ENCODE results near the gene TNNI3K. TPM values are rescaled to one million over a fixed set of nuclear protein-coding genes. Genes with fewer than 3 reads are reported as not detected.

TNNI3K gene
- total and polyA plus RNA-seq, 10 of the 15 experiments (the other 5 are each of a cell fraction or from before 2014, with no cell fraction given) = 0.14 to 1.6 (median 0.44) TPM; not detected in 4

- in situ Hi-C loops (cut with MboI) = no loop called here
- no peaks in the 10 kb centered on the region for H3K4me1 ChIP-seq (ENCODE audit: control insufficient read depth, insufficient read depth, low read length)
These were observed 246.4 kb downstream of the TNNI3K start for GRCh38 chr1:74481607-74482006.

More at GRCh38 chr1:74481607-74482006, 246.4 kb downstream of the TNNI3K start:
- Histone ChIP-seq H3K27me3 (replicated peaks in 1 of 2; ENCODE audit: control insufficient read depth in 2 of 2, insufficient read depth in 2 of 2, low read length in 1 of 2) (no peaks in the 10 kb centered on the region), H3K4me2 (ENCODE audit: control insufficient read depth, insufficient read depth) (no peak overlapping the region), H4K20me1 (ENCODE audit: control insufficient read depth, insufficient read depth) (no peaks in the 10 kb centered on the region), H3K27ac (ENCODE audit: control insufficient read depth, insufficient read depth) (no peak overlapping the region), H3K9ac (ENCODE audit: control insufficient read depth, insufficient read depth, low read length) (no peak overlapping the region), H3K79me2 (ENCODE audit: control insufficient read depth, insufficient read depth, low read length) (no peaks in the 10 kb centered on the region), H2AFZ (ENCODE audit: control insufficient read depth, low read depth, low read length) (no peak overlapping the region), H3K9me3 (replicated peaks; ENCODE audit: control insufficient read depth, insufficient read depth, low read length) (no peaks in the 10 kb centered on the region), H3K4me3 (no peak overlapping the region), H3K36me3 (ENCODE audit: control insufficient read depth in 2 of 2, insufficient read depth in 2 of 2, low read length in 1 of 2) (no peaks in the 10 kb centered on the region)
- SMC1A ChIA-PET (ENCODE audit: uncharacterized antibody, unreplicated experiment) = interaction anchor here (1.5 kb wide), 1 partner anchor 13 kb away, joined by 5 read pairs; no protein-coding TSS in a partner anchor
- BruUV-seq (replicated peaks) = no TSS peak
- CTCF ChIA-PET = interaction anchor here (0.8 kb wide), 1 partner anchor 13 kb away, joined by 3 read pairs; no protein-coding TSS in a partner anchor
- RAD21 ChIA-PET (ENCODE audit: unreplicated experiment) = no interaction called here
- 79% methylated on average over 3 of the region's 3 CpGs for WGBS (ENCODE audit: insufficient coverage, insufficient replicate concordance, low lambda C conversion rate, missing lambda C conversion rate)
- POLR2A ChIA-PET = no interaction called here
- FAIRE-seq (no peak), DNase-seq (ENCODE audit: low read depth, low spot score) (no peak), ATAC-seq (no peak)
- intact Hi-C loops (cut with micrococcal nuclease; ENCODE audit: unreplicated experiment) = no loop called here
- no peak for TF ChIP-seq SIX5 (IDR thresholded peaks at IDR 0.05; ENCODE audit: low read depth, low read length, severe bottlenecking)
- TF ChIP-seq NFYB (IDR thresholded peaks at IDR 0.05; ENCODE audit: insufficient read depth, low read depth, low read length) = no peak
- no peak for TF ChIP-seq CHD1 (IDR thresholded peaks at IDR 0.05; ENCODE audit: low read depth, low read length)
- TF ChIP-seq ZBED1 (IDR thresholded peaks at IDR 0.05; ENCODE audit: borderline replicate concordance) = no peak
- TF ChIP-seq, protein P1, sequence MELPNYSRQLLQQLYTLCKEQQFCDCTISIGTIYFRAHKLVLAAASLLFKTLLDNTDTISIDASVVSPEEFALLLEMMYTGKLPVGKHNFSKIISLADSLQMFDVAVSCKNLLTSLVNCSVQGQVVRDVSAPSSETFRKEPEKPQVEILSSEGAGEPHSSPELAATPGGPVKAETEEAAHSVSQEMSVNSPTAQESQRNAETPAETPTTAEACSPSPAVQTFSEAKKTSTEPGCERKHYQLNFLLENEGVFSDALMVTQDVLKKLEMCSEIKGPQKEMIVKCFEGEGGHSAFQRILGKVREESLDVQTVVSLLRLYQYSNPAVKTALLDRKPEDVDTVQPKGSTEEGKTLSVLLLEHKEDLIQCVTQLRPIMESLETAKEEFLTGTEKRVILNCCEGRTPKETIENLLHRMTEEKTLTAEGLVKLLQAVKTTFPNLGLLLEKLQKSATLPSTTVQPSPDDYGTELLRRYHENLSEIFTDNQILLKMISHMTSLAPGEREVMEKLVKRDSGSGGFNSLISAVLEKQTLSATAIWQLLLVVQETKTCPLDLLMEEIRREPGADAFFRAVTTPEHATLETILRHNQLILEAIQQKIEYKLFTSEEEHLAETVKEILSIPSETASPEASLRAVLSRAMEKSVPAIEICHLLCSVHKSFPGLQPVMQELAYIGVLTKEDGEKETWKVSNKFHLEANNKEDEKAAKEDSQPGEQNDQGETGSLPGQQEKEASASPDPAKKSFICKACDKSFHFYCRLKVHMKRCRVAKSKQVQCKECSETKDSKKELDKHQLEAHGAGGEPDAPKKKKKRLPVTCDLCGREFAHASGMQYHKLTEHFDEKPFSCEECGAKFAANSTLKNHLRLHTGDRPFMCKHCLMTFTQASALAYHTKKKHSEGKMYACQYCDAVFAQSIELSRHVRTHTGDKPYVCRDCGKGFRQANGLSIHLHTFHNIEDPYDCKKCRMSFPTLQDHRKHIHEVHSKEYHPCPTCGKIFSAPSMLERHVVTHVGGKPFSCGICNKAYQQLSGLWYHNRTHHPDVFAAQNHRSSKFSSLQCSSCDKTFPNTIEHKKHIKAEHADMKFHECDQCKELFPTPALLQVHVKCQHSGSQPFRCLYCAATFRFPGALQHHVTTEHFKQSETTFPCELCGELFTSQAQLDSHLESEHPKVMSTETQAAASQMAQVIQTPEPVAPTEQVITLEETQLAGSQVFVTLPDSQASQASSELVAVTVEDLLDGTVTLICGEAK (IDR thresholded peaks at IDR 0.05; ENCODE audit: borderline replicate concordance) = no peak
- TF ChIP-seq TARDBP (IDR thresholded peaks at IDR 0.05; ENCODE audit: borderline replicate concordance) = no peak
- TF ChIP-seq JUND (IDR thresholded peaks at IDR 0.05; ENCODE audit: low read depth, low read length) = no peak
- TF ChIP-seq POLR2AphosphoS2 (IDR thresholded peaks at IDR 0.05; ENCODE audit: low read depth, low read length) = no peak
- TF ChIP-seq ATF2 (IDR thresholded peaks at IDR 0.05; ENCODE audit: low read length) = no peak
- TF ChIP-seq ETV6 (conservative IDR thresholded peaks at IDR 0.05 in 1 of 2, IDR thresholded peaks at IDR 0.05 in 1 of 2; ENCODE audit: borderline replicate concordance in 1 of 2, low read depth in 1 of 2) = no peak
- no peak for TF ChIP-seq MXI1 (IDR thresholded peaks at IDR 0.05; ENCODE audit: low read depth, low read length)
- TF ChIP-seq SMAD5 (IDR thresholded peaks at IDR 0.05; ENCODE audit: low read depth) = no peak
- TF ChIP-seq, protein P2, sequence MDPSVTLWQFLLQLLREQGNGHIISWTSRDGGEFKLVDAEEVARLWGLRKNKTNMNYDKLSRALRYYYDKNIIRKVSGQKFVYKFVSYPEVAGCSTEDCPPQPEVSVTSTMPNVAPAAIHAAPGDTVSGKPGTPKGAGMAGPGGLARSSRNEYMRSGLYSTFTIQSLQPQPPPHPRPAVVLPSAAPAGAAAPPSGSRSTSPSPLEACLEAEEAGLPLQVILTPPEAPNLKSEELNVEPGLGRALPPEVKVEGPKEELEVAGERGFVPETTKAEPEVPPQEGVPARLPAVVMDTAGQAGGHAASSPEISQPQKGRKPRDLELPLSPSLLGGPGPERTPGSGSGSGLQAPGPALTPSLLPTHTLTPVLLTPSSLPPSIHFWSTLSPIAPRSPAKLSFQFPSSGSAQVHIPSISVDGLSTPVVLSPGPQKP (IDR thresholded peaks at IDR 0.05; ENCODE audit: low read depth, low read length) = no peak
- TF ChIP-seq NFYA (IDR thresholded peaks at IDR 0.05; ENCODE audit: borderline replicate concordance, low read depth, low read length) = no peak

Measured in GM12878 (cell line).